Choroid plexus epithelial cell (primary cell): Measurements from ENCODE around the gene CNN2.

ENCODE experiments used
- DNase-seq: peaks from one replicate; pipeline ENCODE4 v3.0.0-alpha.2; 2010; ENCODE audit warnings: low read depth
- H3K4me3 ChIP-seq: 2 replicates; pipeline ENCODE4 v1.5.1; 2011; ENCODE audit warnings: low read depth, mild to moderate bottlenecking, control low read depth, low read length, moderate library complexity
- TF ChIP-seq, protein P1 (sequence below): conservative IDR thresholded peaks from 2 replicates; pipeline ENCODE4 v1.5.1; 2011; ENCODE audit warnings: low read depth, mild to moderate bottlenecking, control low read depth, inconsistent platforms, low read length, moderate library complexity

The CNN2 gene

DNA sequence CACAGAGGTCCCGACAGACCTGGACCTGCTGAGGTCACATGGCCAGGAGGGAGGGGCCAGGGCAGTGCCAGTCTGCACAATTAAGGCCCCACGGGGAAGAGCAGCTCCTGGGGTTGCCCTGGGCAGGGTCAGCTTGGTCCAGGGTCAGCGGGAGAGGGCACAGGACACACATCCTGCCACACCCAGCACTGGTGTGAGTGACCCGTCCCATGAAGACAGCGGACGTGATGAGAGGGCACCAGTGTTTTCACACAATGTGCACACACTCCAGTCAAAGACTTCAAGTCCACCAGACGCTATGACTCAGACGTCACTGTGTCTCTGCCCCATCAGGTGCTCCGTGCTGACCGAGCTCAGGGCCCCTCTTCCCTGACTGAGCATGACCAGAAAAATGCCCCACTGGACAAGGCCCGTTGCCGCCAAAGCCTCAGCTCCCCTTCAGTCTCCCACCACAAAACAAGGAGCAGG is 9.7 kb upstream of the CNN2 start:
- DNase-seq: peak; percentile 69
- TF ChIP-seq, protein P1, sequence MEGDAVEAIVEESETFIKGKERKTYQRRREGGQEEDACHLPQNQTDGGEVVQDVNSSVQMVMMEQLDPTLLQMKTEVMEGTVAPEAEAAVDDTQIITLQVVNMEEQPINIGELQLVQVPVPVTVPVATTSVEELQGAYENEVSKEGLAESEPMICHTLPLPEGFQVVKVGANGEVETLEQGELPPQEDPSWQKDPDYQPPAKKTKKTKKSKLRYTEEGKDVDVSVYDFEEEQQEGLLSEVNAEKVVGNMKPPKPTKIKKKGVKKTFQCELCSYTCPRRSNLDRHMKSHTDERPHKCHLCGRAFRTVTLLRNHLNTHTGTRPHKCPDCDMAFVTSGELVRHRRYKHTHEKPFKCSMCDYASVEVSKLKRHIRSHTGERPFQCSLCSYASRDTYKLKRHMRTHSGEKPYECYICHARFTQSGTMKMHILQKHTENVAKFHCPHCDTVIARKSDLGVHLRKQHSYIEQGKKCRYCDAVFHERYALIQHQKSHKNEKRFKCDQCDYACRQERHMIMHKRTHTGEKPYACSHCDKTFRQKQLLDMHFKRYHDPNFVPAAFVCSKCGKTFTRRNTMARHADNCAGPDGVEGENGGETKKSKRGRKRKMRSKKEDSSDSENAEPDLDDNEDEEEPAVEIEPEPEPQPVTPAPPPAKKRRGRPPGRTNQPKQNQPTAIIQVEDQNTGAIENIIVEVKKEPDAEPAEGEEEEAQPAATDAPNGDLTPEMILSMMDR: no peak
- no peak overlapping the region for H3K4me3 ChIP-seq

DNA sequence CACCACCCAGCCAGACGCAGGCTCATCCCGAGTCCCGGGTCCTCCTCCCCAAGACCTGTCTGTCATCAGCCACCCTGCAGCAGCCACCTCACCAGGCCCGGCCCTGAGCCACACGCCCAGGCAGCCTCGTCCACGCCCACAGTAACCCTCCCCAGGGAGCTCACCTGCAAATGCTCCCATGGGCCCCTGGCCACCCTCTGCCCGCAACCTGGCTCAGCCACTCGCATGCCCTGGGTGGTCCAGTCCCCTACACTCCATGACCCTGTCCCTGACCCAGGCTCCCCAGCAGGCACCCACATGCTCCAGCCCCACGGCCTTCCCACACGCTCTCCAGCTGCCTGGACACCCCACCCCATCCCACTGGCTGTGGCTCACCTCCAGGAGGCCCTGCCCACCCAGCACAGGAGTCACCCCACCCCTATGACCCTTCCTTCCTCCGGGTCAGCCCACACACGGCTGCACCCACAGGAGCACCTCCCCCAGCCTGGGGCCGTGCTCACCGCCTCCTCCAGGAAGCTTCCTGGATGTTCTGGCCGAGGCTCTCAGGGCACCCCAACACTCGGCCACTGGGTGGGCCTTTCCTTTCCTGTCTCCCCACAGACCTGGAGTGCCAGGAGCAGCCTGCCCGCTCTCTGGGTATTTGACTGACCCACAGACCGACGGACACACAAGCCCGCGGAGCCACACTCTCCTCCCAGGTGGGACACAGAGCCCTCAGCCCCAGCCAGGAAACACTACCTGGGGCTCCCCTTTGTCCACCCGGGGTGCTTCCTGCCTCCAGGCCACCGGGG is 9.1 kb upstream of the CNN2 start:
- no peak for DNase-seq
- H3K4me3 ChIP-seq: no peak overlapping the region
- TF ChIP-seq, protein P1: no peak

DNA sequence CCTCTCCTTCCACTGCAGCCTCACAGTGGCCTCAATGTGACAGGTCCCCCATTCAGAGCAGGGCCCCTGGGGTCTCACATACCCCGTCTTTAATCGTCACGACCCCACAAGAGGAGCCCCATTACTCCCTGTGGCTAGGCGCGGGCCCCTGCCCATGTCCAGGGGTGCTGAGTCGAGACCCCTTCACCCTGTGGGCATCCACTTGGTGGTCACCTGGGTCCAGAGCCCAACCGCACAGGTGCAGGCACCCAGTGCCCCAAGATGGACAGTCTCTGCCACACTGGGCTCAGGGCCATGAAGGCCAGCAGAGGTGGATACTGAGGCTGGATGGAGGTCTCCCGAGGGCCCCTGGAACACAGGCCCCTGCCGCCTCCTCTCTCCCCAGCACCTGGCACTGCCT is 8.5 kb upstream of the CNN2 start:
- no peak for DNase-seq
- no peak overlapping the region for H3K4me3 ChIP-seq
- TF ChIP-seq, protein P1: no peak

DNA sequence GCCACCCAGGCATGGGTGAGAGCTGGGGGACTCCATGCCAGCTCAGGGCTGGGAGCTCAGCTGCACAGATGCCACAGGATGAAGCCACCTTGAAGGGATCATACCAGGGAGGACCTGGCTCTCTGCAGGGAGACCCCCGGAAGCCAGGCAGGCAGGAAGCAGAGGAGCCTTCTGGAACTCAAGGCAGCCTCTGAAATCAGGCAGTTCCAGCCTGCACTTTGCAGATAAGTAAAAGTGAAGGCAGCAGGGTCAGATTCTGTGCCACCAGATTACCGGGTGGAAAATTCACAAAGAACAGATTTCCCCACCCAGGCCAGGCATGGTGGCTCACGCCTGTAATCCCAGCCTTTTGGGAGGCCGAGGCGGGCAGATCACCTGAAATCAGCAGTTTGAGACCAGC is 8.0 kb upstream of the CNN2 start:
- no peak overlapping the region for H3K4me3 ChIP-seq
- DNase-seq: no peak
- TF ChIP-seq, protein P1: no peak

DNA sequence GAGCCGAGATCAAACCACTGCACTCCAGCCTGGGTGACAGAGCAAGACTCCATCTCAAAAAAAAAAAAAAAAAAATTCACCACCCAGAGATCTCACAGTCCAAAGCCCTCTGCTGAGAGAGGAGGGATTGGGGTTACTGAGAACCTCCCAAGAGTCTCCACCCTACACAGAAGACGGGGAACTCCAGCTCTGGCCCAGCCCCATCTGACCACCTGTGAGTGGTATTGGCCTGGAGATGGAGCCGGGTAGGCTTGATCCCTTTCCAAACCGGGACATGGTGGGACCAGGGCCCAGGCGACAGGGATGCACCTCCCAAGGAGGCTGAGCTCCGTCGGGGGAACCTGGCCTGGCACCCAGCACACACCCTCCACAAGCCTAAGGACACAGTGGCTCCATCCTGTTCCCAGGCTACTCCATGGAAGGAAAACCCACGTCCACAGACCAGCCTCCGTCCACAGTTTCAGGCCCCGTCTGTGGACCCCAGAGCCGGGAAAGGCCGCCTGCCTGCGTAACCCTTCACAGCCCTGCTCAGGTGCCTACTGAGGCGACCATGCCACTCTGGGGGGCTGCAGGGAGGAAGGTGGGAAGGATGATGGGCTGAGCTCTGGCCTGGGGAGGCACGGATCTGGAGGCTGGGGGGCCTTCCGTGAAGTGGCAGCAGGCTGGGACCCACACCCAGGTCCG is 7.3 kb upstream of the CNN2 start:
- DNase-seq: no peak
- H3K4me3 ChIP-seq: peak overlapping the region; percentile 90
- TF ChIP-seq, protein P1: no peak

DNA sequence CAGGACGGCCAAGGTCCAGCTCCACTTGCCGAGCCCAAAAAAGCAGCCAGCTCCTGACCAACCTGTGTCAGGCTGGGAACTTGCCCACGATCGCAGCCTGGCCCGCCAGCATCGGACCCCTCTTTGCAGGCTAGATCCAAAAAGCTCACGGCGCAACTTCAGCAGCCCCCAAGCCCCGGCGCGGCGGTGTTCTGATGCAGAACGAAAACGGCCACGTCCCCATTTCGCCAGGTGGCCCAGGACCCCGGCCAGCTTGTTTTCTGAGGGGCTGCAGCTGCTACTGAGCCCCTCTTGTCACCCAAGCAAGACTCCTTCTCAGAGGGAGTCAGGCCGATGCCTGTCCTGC is 6.8 kb upstream of the CNN2 start:
- peak overlapping the region; percentile 90 for H3K4me3 ChIP-seq
- no peak for DNase-seq
- TF ChIP-seq, protein P1: no peak
